GM18505 (cell line): Measurements from ENCODE around the gene ZNF212.
"Not testable (repeated sequence)": the region's sequence is repeated elsewhere in the genome, so short reads cannot be mapped to it uniquely, and the experiment has no call there.

Experiments
- ATAC-seq: cut with Tn5 transposase; IDR thresholded peaks from one replicate; pipeline ENCODE4 v1.9.1; 2021; ENCODE audit not compliant: unreplicated experiment
- POLR2A ChIP-seq: IDR thresholded peaks from 4 replicates; pipeline ENCODE4 v1.6.1; 2011; ENCODE audit warnings: borderline replicate concordance; ENCODE audit not compliant: insufficient read depth, insufficient read length; ENCODE audit errors: extremely low read depth

The ZNF212 gene

DNA sequence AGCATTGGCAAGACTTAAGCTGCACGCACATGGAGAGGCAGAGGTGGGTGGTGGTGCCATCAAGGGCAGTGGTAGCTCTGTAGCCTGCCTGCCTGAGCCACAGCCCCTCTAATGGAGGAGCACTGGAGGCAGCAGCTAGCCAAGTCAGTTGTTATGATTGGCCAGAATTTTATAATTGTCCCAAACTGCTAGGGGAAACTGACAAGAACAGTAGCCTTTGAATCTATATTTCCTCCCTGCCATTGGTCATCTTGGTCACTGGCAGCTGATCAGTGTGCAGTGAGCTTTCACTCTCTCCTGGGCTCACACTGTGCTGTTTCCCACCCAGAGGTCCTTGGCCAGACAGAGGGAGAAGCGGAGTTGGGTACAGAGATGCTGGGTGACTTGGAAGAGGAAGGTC, 12.9 kb downstream of the ZNF212 start:
- no peak for ATAC-seq
- TF ChIP-seq POLR2A, result no peak

DNA sequence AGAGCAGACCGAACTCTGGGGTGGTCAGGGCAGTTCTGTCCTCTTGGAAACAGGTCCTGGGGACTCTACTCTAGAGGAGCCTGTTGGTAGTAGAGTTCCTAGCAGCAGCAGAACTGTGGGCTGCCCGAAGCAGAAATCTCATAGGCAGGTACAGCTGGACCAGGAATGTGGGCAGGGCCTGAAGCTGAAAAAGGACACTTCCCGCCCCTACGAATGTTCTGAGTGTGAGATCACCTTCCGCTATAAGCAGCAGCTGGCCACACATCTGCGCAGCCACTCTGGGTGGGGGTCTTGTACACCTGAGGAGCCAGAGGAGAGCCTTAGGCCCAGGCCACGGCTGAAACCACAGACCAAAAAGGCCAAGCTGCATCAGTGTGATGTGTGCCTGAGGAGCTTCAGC, 14.2 kb downstream of the ZNF212 start:
- no peak for TF ChIP-seq POLR2A
- no peak for ATAC-seq

DNA sequence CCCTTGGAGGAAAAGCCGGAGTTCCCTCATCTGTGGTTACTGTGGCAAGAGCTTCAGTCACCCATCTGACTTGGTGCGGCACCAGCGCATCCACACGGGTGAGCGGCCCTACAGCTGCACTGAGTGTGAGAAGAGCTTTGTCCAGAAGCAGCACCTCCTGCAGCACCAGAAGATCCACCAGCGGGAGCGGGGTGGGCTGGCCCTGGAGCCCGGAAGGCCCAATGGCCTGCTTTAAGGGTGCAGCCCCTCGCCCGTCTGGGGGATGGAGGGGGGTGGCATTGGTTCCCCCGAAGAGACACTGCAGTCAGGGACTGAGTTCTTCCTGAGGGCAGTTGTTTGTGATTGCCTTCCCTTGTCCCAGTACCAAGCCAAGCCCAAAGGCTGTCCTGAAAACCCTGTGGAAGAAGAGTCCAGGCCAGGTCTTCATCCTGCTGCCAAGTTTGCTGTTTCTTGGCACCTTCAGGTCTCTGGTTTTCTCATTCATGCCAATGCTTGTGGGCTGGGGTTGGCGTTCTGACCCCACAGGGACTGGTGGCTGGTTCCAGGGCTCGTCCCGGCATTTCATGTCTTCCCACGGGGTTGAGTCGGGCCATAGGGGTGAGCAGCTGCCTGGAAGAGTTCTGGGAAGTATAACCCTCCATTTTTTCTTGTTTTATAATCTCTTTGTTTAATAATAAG, 14.9 kb downstream of the ZNF212 start:
- no peak for ATAC-seq
- TF ChIP-seq POLR2A, result no peak

DNA sequence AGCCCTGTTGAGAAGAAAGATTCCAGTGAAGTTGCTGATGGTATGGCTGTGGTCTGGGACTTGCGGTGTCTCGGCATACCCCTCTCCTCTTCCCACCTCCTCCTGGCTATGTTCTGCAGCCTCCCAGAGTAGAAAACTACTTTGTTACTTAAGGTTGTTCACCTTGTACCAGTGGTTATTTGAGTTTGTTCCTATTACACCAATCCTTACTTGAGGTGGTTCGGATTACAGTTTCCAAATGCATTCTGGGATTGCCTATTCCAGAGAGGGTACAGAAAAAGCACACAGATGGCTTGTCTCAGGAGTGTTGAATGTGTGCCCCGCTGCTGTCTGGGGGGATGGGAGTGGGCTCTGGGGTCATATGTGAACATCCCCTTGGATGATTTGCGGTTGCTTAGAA, 15.7 kb downstream of the ZNF212 start:
- no peak for TF ChIP-seq POLR2A
- no peak for ATAC-seq

DNA sequence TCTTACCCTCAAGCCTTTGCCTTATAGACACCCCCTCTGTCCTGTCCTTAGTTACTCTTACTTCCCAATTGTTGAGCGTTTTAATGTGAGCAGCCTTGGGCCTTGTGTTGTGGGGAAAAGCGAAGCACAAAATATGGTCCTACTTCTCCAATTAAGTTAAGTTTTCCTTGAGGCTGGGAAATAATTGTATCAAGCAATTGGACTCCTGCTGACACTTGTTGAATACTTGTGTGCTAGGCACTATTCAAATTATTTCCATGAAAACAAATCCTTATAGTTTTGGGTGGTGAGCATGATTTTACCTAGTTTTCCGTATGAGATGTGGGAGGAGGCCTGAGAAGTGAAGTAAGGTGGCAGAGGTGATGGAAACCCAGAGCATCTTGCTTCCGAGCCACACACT, 17.1 kb downstream of the ZNF212 start:
- no peak for ATAC-seq
- TF ChIP-seq POLR2A, result no peak

DNA sequence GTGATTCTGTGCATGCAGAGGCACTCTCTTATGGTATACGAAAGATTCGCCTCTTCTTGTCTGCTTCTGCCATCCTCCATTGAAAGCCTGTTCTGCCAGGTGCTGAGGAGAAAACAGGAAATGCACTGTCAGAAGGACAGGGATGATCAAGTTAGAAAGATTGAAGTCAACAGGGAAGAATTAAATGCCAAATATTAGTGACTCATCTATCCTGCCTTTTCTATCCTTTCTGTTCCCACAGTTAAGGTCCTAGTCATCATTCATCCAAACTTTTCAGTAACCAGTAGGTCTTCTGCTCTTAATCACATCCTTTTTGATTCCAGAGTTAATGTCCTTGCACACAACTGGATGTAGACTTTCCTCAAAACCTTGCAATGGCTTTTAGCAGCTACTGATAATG, 17.7 kb downstream of the ZNF212 start:
- no peak for ATAC-seq
- no peak for TF ChIP-seq POLR2A

DNA sequence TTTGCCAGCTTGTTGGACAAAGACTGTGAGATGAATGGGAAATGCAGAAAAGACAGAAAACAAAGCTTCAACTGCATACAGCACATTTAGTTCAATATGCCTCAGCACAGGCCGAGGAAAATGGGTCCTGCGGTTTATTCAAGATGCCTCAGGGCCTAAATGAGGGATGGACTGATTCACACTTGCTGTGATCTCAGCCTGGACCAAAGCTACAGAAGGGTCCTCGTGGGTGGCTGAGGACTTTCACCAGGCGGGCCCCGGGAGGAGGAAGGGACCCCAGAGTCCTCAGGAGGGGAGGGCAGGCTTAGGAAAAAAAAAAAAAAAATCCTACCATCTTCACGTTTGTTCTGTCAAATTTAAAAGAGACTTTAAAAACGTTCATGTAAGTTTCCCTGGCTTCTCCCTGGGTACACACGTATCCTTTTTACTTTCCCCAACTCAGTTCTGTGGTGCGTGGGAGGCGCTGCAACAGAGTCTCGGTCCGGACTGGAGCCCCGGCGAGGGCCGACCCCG, 21.9 kb downstream of the ZNF212 start:
- ATAC-seq, result no peak
- no peak for TF ChIP-seq POLR2A

DNA sequence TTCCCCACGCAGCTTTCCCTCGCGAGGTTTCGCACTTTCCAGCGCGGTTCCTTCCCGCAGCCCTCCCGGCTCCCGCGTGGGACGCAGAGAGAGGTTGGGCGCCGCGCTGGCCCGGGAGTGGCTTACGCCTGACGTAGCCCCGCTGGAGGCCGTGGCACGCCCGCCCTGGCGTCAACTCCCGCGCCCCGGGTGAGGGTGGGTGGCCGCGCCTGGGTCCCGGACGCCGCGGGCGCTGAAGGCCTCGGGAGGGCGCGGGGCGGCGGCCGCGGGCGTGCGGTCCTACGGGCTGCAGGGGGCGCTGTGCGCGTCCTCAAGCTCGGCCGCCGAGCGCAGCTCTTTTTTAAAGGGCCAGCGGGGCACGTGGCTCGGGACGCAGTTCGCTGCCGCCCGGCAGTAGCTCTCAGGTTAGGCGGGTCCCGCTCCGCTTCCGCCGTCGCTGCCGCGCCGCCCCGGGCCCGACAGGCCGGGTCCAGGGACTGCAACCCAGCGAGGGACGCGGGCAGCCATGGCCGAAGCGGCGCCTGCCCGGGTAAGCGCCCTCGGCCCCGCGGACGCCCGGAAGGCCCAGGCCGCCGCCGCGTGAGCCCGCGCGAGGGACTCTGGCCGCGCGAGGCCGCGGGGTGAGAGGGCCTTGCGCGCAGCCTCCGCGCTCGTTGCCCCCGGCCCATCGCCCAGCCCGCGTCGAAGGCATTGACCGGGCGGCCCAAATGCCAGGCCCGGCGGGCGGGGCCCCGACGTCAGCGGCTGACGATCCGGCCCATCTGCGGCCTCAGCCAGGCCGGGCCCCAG, 22.6 kb downstream of the ZNF212 start, which contains the start of gene ZNF783:
TSS of gene ZNF783 (plus strand) at position 368 of the 789 bp plus-strand sequence. CDS start at position 506, 138 bp downstream.
- TF ChIP-seq POLR2A, result peak; percentile 61

DNA sequence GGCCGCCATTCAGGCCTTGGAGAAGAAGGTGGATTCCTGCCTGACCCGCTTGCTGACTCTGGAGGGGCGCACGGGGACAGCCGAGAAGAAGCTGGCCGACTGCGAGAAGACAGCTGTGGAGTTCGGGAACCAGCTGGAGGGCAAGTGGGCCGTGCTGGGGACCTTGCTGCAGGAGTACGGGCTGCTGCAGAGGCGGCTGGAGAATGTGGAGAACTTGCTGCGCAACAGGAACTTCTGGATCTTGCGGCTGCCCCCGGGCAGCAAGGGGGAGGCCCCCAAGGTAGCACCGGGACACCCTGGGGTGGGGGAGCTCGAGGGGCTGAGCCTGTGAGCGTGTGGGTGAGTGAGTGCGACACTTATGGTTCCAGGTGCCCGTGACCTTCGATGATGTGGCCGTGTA, 27.0 kb downstream of the ZNF212 start:
- no peak for ATAC-seq
- TF ChIP-seq POLR2A, result no peak

More for the DNA sequence above, 22.6 kb downstream of the ZNF212 start, which contains the start of gene ZNF783:
- ATAC-seq, result peak; percentile 89

DNA sequence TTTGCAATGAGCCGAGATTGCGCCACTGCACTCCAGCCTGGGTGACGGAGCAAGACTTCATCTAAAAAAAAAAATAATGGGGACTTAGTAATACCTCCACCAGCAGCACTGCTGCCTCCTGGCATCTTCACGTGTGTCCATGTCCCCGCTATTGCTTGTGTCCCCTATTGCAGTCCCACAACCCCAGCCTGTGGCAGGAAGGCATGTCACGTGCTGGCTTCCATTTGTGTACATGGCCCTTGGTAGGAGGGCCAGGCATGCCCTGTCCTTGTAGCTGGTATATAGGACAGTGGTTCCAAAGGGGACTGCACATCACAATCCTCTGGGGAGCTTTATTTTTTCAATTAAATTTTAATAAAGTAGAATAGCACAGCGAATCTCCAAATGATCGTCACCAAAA, 28.3 kb downstream of the ZNF212 start:
- no peak for ATAC-seq
- TF ChIP-seq POLR2A, result no peak

DNA sequence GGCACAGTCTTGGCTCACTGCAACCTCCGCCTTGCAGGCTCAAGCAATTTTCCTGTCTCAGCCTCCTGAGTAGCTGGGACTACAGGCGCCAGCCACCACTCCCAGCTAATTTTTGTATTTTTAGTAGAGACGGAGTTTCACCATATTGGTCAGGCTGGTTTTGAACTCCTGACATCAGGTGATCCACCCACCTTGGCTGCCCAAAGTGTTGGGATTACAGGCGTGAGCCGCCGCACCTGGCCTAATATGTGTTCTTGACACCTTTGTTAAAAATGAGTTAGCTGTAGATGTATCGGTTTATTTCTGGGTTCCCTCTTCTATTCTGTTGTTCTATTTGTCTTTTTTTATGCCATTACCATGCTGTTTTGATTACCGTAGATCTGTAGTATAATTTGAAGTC, 35.0 kb downstream of the ZNF212 start:
- not testable (repeated sequence) for ATAC-seq

DNA sequence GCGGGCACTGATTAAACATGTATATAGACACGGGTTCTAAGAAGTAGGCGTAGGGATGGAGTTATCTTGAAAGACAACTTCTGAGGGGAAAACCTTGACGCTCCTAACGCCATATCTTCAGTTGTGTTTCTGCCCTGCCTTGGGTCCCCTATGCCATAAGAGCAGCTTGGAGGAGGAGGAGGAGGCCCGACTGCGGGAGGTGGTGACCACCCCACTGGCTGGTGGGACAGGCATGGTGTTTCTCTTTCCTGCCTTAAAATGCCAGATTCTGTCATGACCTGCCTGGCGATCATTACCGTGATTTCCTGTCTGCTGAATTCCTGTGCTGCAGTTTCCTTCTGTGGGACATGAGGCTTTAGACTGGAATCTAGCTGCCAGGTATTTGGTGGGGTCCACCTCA, 38.4 kb downstream of the ZNF212 start:
- no peak for ATAC-seq
- no peak for TF ChIP-seq POLR2A

DNA sequence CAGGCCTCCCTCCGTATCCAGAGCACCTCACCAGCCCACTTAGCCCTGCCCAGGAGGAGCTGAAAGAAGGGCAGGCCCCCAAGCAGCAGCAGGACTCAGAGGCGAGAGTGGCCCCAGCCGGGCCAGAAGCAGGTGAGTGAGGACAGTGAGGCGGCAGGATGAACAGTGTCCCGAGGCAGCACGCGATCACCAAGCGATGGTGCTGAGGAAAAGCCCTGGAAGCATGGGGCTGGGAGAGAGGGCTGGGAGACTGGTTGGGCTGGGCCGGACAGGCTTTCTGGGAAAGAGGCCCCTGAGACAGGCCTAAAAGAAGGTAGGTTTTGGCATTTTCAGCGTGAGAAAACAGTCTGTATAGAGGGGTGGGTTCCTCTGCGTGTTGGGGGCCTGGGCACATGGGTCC, 38.9 kb downstream of the ZNF212 start:
- TF ChIP-seq POLR2A, result no peak
- no peak for ATAC-seq
